ENCODE results near the gene TRMT11. TPM values are rescaled to one million over a fixed set of nuclear protein-coding genes. Genes with fewer than 3 reads are reported as not detected.

Gene TRMT11
- total and polyA plus RNA-seq, 2 of the 8 experiments (the other 6 are each of a cell fraction or from before 2014, with no cell fraction given) = 19.7 to 32.4 TPM

GRCh38 chr6:125986301-125987025 lies at the start of gene TRMT11 (continued):
- TF ChIP-seq ASH2L (IDR thresholded peaks at IDR 0.05; ENCODE audit: low read length) = peak; percentile 97
- no peak for TF ChIP-seq ZNF274 (IDR thresholded peaks at IDR 0.05; ENCODE audit: borderline replicate concordance, extremely low read depth, low read length)
- TF ChIP-seq RBBP5 (IDR thresholded peaks at IDR 0.05; ENCODE audit: borderline replicate concordance, low read depth, low read length) = peak; percentile 95
